ENCODE results near the gene NT5E. TPM values are rescaled to one million over a fixed set of nuclear protein-coding genes. Genes with fewer than 3 reads are reported as not detected.

The NT5E gene
- total RNA-seq, 1 donor from 2014 or later: 38.2 TPM

- no peak for DNase-seq (ENCODE audit: low spot score, unreplicated experiment)
- H3K4me3 Mint-ChIP-seq (ENCODE audit: low read depth): no peak overlapping the region
- peaks cover 2% of the 10 kb centered on the region for H3K4me1 Mint-ChIP-seq (ENCODE audit: low read depth)
- TF ChIP-seq, protein P1, sequence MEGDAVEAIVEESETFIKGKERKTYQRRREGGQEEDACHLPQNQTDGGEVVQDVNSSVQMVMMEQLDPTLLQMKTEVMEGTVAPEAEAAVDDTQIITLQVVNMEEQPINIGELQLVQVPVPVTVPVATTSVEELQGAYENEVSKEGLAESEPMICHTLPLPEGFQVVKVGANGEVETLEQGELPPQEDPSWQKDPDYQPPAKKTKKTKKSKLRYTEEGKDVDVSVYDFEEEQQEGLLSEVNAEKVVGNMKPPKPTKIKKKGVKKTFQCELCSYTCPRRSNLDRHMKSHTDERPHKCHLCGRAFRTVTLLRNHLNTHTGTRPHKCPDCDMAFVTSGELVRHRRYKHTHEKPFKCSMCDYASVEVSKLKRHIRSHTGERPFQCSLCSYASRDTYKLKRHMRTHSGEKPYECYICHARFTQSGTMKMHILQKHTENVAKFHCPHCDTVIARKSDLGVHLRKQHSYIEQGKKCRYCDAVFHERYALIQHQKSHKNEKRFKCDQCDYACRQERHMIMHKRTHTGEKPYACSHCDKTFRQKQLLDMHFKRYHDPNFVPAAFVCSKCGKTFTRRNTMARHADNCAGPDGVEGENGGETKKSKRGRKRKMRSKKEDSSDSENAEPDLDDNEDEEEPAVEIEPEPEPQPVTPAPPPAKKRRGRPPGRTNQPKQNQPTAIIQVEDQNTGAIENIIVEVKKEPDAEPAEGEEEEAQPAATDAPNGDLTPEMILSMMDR (IDR thresholded peaks at IDR 0.05; ENCODE audit: unreplicated experiment): no peak
- no peaks in the 10 kb centered on the region for H3K27me3 Mint-ChIP-seq
- H3K9me3 Mint-ChIP-seq (ENCODE audit: low read depth): peaks cover 14% of the 10 kb centered on the region
- H3K36me3 Mint-ChIP-seq (ENCODE audit: insufficient read depth): peaks cover 2% of the 10 kb centered on the region
- H3K27ac Mint-ChIP-seq: no peak overlapping the region
Observed at GRCh38 chr6:85436939-85437495, 12.9 kb upstream of the NT5E start.

DNA sequence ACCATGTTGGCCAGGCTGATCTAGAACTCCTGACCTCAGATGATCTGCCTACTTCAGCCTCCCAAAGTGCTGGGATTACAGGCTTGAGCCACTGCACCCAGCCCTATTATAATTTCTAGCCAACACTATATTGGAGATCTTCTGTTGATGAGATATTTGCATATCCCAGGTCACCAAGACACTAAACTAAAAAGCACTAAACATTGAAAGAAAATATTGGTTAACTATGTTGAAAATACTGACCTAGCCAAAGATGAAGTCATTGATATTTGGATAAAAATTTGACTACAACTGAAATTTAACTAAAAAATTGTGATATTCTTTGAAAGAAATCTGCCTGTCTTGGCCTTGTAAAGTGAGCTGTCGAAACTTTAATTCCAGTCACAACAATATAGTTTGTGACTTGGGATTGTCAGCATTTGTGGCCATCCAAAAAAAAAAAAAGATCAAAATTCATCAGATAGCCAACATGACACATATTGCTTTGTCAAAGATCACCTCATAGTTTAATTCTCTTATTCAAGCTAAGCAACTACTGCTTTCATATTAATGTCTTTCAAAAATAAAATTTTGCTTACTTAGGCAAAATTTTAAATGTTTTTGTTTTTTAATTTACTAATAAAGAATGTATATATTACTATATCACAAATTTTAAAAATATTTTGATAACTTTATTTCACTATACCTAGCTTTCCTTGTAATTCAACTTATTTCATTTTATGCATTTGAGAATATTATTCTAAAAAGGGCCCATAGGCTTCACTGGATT lies 6.3 kb upstream of the NT5E start:
- peaks cover 6% of the 10 kb centered on the region for H3K9me3 Mint-ChIP-seq (ENCODE audit: low read depth)
- H3K4me3 Mint-ChIP-seq (ENCODE audit: low read depth): no peak overlapping the region
- H3K36me3 Mint-ChIP-seq (ENCODE audit: insufficient read depth): peaks cover 2% of the 10 kb centered on the region

GRCh38 chr6:85449388-85449817 lies 480 bp upstream of the NT5E start:
- Mint-ChIP-seq H3K36me3 (ENCODE audit: insufficient read depth) (no peaks in the 10 kb centered on the region), H3K4me1 (ENCODE audit: low read depth) (peaks cover 50% of the 10 kb centered on the region), H3K27ac (no peak overlapping the region), H3K9me3 (ENCODE audit: low read depth) (no peaks in the 10 kb centered on the region), H3K27me3 (peaks cover 26% of the 10 kb centered on the region), H3K4me3 (ENCODE audit: low read depth) (peak overlapping the region; percentile 86)
- DNase-seq (ENCODE audit: low spot score, unreplicated experiment): no peak
- TF ChIP-seq, protein P1 (IDR thresholded peaks at IDR 0.05; ENCODE audit: unreplicated experiment): no peak

More for the DNA sequence above, 6.3 kb upstream of the NT5E start:
- peaks cover 10% of the 10 kb centered on the region for H3K27me3 Mint-ChIP-seq
- no peak for DNase-seq (ENCODE audit: low spot score, unreplicated experiment)
- no peak overlapping the region for H3K27ac Mint-ChIP-seq
- peaks cover 15% of the 10 kb centered on the region for H3K4me1 Mint-ChIP-seq (ENCODE audit: low read depth)
- TF ChIP-seq, protein P1 (IDR thresholded peaks at IDR 0.05; ENCODE audit: unreplicated experiment): no peak

- H3K4me1 Mint-ChIP-seq (ENCODE audit: low read depth): peaks cover 42% of the 10 kb centered on the region
- H3K4me3 Mint-ChIP-seq (ENCODE audit: low read depth): peak overlapping the region; percentile 86
- no peaks in the 10 kb centered on the region for H3K36me3 Mint-ChIP-seq (ENCODE audit: insufficient read depth)
- TF ChIP-seq, protein P1 (IDR thresholded peaks at IDR 0.05; ENCODE audit: unreplicated experiment): no peak
- no peak overlapping the region for H3K27ac Mint-ChIP-seq
- no peaks in the 10 kb centered on the region for H3K9me3 Mint-ChIP-seq (ENCODE audit: low read depth)
- DNase-seq (ENCODE audit: low spot score, unreplicated experiment): no peak
- peaks cover 26% of the 10 kb centered on the region for H3K27me3 Mint-ChIP-seq
Observed at GRCh38 chr6:85451565-85452306, 1.9 kb downstream of the NT5E start.

DNA sequence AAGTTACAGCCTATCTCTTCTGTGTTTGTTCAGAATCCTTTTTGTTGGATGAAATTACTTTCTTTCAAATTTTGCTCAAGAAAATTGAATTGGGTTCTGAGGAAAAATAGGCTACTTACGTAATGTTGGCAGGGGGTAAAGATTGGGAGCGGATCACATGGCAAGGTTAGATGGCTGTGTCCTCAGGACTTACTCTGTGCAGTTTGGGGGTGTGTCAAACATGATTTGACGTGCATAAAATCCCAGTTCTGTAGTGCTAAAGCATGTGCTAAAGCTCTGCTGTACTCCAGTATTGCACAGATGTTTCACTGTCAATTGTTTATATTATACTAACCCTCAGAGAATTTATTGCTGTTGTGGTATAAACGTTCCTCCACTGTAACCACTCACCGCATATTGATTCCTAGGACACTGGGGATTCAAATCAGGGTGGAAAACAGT lies 2.6 kb downstream of the NT5E start:
- peak overlapping the region; percentile 86 for H3K4me3 Mint-ChIP-seq (ENCODE audit: low read depth)

More for the DNA sequence above, 2.6 kb downstream of the NT5E start:
- Mint-ChIP-seq H3K36me3 (ENCODE audit: insufficient read depth) (no peaks in the 10 kb centered on the region), H3K27ac (no peak overlapping the region), H3K4me1 (ENCODE audit: low read depth) (peaks cover 42% of the 10 kb centered on the region), H3K9me3 (ENCODE audit: low read depth) (no peaks in the 10 kb centered on the region), H3K27me3 (peaks cover 26% of the 10 kb centered on the region)
- DNase-seq (ENCODE audit: low spot score, unreplicated experiment): no peak
- TF ChIP-seq, protein P1 (IDR thresholded peaks at IDR 0.05; ENCODE audit: unreplicated experiment): no peak
